Effector memory CD8-positive, alpha-beta T cell (primary cell): ENCODE data around the gene KLF11.
A peak's percentile ranks its signal among the peaks of the same experiment; 100 is the strongest.
"Not testable (repeated sequence)": the region's sequence is repeated elsewhere in the genome, so short reads cannot be mapped to it uniquely, and the experiment has no call there.

ENCODE experiments used
- ATAC-seq: fragments of 150-1000 bp; cut with Tn5 transposase; replicated peaks from 2 replicates; pipeline ENCODE4 v1.10.0; 2021; ENCODE audit warnings: mild to moderate bottlenecking, moderate library complexity
- DNase-seq, 3 experiments: peaks; one replicate each; pipeline ENCODE4 v3.0.0; 2021
- H3K27ac Mint-ChIP-seq, 2 donors: one replicate each; pipeline ENCODE4 v1.8.0; 2022; ENCODE audit warnings: mild to moderate bottlenecking in 2 of 2, mixed read lengths in 2 of 2, moderate library complexity in 2 of 2
- H3K27me3 Mint-ChIP-seq, 2 donors: one replicate each; pipeline ENCODE4 v1.8.0; 2022; ENCODE audit warnings: mixed read lengths in 2 of 2
- H3K36me3 Mint-ChIP-seq: one replicate; pipeline ENCODE4 v1.8.0; 2022; ENCODE audit warnings: mild to moderate bottlenecking, moderate library complexity, mixed read lengths; ENCODE audit not compliant: insufficient read depth
- H3K4me1 Mint-ChIP-seq, 2 donors: one replicate each; pipeline ENCODE4 v1.8.0; 2022; ENCODE audit warnings: low read depth in 2 of 2, mixed read lengths in 2 of 2
- H3K4me3 Mint-ChIP-seq, 2 donors: one replicate each; pipeline ENCODE4 v1.8.0; 2022; ENCODE audit warnings: mild to moderate bottlenecking in 2 of 2, mixed read lengths in 2 of 2, moderate library complexity in 2 of 2
- H3K9me3 Mint-ChIP-seq, 2 donors: one replicate each; pipeline ENCODE4 v1.8.0; 2022; ENCODE audit warnings: mixed read lengths in 2 of 2

KLF11 gene

DNA sequence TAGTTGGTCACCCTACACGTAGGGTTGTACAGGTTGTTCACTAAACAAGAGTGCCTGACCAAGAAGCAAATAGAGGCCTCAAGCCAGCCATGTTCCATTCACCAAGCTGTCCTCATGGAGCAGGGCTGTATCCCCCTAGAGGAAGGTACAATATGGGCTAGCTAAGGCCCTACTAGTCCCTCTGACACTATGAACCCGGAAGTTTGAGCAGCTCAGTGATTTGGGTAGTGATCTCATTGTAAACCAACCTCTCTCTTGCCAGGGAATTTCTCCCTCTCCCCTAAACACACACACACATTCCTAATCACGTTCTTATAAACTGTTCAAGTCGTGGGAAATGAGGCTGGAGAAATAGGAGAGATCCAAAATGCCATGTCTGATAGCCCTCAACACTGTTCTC lies 43.6 kb downstream of the KLF11 start:
- no peak overlapping the region for H3K4me3 Mint-ChIP-seq
- no peak for DNase-seq
- H3K36me3 Mint-ChIP-seq: no peaks in the 10 kb centered on the region
- peaks cover 77 to 94% of the 10 kb centered on the region in 2 donors for H3K27me3 Mint-ChIP-seq
- H3K27ac Mint-ChIP-seq: peak overlapping the region in 1 of 2 donors; percentile 64
- peaks cover 0 to 2% of the 10 kb centered on the region in 2 donors for H3K9me3 Mint-ChIP-seq
- peaks cover 4 to 5% of the 10 kb centered on the region in 2 donors for H3K4me1 Mint-ChIP-seq
- ATAC-seq: no peak

DNA sequence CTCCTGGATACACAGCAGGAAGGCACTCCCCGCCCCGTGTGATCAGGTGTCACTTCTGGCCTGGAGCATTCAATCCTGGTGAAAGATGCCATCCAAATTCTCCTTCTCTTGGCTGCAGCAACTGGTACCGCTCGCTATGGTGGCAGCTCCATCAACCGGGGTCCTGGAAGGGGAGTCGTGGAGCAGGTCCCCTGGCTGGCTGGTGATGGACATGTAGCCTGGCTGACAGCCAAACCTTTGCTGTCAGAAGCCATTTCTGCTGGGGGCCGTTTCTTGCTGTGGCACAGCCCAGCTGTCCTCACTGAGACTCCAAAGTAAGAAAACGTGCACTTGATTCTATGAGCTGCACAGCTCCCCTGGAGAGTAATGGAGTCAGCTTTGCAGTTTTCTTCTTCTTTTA lies 44.0 kb downstream of the KLF11 start:
- Mint-ChIP-seq H3K4me3 (no peak overlapping the region), H3K27me3 (peaks cover 77 to 94% of the 10 kb centered on the region in 2 donors), H3K4me1 (peaks cover 3 to 4% of the 10 kb centered on the region in 2 donors), H3K9me3 (peaks cover 0 to 2% of the 10 kb centered on the region in 2 donors), H3K36me3 (no peaks in the 10 kb centered on the region), H3K27ac (peak overlapping the region in 1 of 2 donors; percentile 64)
- DNase-seq (no peak), ATAC-seq (no peak)

DNA sequence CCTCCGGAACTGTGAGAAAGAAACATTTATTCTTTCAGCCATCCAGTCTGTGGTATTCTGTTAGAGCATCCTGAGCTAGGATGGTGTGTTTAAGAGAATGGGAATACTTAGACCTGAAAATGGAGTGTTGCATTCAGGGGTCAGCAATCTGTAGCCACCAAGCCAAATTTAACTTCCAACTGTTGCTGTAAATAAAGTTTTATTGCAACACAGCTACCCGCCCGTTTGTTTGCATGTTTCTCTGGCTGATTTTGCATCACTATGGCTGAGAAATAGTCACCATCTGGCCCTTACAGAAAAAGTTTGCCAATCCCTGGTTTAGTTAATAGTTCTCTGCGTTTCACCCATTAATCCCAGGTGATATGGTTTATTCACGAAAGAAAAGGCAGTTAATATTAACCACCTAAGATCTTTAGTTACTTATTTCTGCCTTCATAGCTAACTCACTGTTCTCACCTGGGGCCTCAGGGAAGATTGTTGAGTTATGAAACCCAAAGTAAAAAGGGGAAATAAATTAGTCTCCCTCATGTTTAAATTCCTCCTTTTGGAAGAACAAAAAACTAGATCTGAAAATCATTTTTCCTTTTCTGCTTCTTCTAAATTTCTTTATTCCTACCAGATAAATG lies 46.3 kb downstream of the KLF11 start:
- peaks cover 77 to 94% of the 10 kb centered on the region in 2 donors for H3K27me3 Mint-ChIP-seq
- ATAC-seq (no peak), DNase-seq (no peak)
- H3K9me3 Mint-ChIP-seq: peaks cover 0 to 2% of the 10 kb centered on the region in 2 donors
- no peaks in the 10 kb centered on the region for H3K36me3 Mint-ChIP-seq
- H3K4me1 Mint-ChIP-seq: peaks cover 3 to 4% of the 10 kb centered on the region in 2 donors
- H3K4me3 Mint-ChIP-seq: no peak overlapping the region
- H3K27ac Mint-ChIP-seq: no peak overlapping the region

DNA sequence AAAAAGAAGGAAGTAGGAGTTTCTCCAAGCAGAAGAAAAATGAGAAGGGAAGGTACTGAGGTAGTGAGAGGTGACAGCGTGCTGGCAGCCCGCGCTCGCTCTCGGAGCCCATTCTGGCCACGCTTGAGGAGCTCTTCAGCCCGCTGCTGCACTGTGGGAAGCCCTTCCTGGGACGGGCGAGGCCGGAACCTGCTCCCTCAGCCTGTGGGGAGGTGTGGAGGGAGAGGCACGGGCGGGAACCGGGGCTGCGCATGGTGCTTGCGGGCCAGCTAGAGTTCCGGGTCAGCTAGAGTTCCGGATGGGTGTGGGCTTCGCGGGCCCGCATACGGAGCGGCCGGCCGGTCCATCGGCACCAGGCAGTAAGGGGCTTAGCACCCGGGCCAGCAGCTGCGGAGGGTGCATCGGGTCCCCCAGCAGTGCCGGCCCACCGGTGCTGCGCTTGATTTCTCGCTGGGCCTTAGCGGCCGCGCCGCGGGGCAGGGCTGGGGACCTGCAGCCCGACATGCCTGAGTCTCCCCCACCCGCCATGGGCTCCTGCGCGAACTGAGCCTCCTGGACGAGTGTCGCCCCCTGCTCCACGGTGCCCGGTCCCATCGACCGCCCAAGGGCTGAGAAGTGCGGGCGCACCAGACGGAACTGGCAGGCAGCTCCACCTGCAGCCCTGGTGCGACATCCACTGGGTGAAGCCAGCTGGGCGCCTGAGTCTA lies 48.0 kb downstream of the KLF11 start:
- peak overlapping the region; percentile 72 to 75 for H3K4me3 Mint-ChIP-seq
- H3K27ac Mint-ChIP-seq: no peak overlapping the region
- ATAC-seq (peak; percentile 35), DNase-seq (no peak)
- peaks cover 3 to 4% of the 10 kb centered on the region in 2 donors for H3K4me1 Mint-ChIP-seq
- H3K9me3 Mint-ChIP-seq: peaks cover 0 to 2% of the 10 kb centered on the region in 2 donors
- peaks cover 69 to 94% of the 10 kb centered on the region in 2 donors for H3K27me3 Mint-ChIP-seq
- no peaks in the 10 kb centered on the region for H3K36me3 Mint-ChIP-seq

DNA sequence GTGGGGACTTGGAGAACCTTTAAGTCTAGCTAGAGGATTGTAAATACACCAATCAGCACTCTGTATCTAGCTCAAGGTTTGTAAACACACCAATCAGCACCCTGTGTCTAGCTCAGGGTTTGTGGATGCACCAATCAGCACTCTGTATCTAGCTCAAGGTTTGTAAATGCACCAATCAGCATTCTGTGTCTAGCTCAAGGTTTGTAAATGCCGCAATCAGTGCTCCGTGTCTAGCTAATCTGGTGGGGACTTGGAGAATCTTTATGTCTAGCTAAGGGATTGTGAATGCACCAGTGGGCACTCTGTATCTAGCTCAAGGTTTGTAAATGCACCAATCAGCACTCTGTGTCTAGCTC lies 48.5 kb downstream of the KLF11 start:
- H3K27me3 Mint-ChIP-seq: peaks cover 64 to 94% of the 10 kb centered on the region in 2 donors
- H3K4me3 Mint-ChIP-seq, DNase-seq, H3K27ac Mint-ChIP-seq, H3K9me3 Mint-ChIP-seq, ATAC-seq, H3K4me1 Mint-ChIP-seq, H3K36me3 Mint-ChIP-seq: not testable (repeated sequence)

DNA sequence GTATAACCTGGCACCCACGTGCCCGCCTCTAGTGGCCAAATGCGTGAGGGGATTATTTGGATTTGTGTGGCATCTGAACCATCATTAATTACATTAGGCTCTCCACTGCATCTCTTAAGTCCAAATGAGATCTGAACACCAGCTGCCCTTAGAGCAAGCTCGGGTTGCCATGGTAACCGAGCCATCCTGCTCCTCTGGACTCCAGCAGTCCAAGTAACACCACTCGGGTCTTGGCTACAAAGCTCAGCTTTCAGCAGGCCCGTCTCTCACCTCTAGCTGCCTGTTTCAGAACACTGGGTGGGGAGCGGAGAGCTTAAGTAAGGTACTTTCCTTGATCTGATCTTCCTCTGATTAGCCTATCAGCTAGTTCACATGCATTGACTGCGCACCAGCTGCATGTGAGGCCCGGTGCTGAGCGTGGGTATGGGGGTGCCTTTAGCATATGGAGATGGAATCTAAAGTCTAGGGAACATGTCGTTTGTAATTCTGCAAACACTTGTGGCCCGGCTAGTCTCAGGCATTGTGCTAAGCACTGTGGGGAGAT lies 51.0 kb downstream of the KLF11 start:
- DNase-seq (no peak), ATAC-seq (no peak)
- H3K27ac Mint-ChIP-seq: no peak overlapping the region
- H3K27me3 Mint-ChIP-seq: peaks cover 65 to 89% of the 10 kb centered on the region in 2 donors
- H3K4me3 Mint-ChIP-seq: no peak overlapping the region
- peaks cover 0 to 2% of the 10 kb centered on the region in 2 donors for H3K9me3 Mint-ChIP-seq
- peaks cover 3 to 4% of the 10 kb centered on the region in 2 donors for H3K4me1 Mint-ChIP-seq
- no peaks in the 10 kb centered on the region for H3K36me3 Mint-ChIP-seq

DNA sequence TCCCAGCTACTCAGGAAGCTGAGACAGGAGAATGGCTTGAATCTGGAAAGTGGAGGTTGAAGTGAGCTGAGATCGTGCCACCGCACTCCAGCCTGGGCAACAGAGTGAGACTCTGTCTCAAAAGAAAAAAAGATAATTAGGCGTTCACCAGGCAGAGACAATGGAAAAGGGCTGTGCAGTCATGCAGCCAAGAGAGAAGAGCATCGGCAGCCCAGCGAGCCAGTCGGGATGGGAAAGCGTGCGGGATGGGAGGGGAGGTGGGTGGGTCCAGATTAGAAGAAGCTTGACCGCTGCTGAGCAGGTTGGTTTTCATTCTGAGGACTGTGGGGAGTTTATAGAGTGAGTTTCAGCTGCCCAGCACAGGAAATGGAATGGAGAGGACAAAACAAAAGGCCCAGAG lies 51.8 kb downstream of the KLF11 start:
- Mint-ChIP-seq H3K36me3 (no peaks in the 10 kb centered on the region), H3K27me3 (peaks cover 57 to 86% of the 10 kb centered on the region in 2 donors), H3K9me3 (peaks cover 0 to 2% of the 10 kb centered on the region in 2 donors), H3K4me1 (peaks cover 3 to 4% of the 10 kb centered on the region in 2 donors), H3K4me3 (no peak overlapping the region), H3K27ac (no peak overlapping the region)
- DNase-seq (no peak), ATAC-seq (no peak)

DNA sequence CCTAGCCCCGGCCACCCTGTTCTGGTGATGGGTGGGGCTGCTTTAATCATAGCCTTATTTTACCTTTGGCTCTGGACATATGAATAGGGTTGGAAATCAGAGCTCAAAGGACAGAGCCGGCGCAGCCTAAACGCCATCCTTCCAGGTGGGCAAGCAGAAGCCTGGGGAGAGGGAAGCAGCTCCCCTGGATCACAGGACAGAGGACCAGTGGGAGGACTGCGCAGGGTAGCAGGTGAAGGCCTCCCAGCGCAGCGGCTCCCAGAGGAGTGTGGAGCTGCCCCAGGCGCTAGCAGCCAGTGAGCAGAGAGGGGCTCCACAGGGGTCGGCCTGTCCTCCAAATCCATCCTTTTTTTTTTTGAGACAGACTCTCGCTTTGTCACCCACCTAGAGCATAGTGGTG lies 53.3 kb downstream of the KLF11 start:
- H3K4me1 Mint-ChIP-seq: no peaks in the 10 kb centered on the region
- DNase-seq (no peak), ATAC-seq (no peak)
- peaks cover 48 to 82% of the 10 kb centered on the region in 2 donors for H3K27me3 Mint-ChIP-seq
- no peaks in the 10 kb centered on the region for H3K36me3 Mint-ChIP-seq
- no peak overlapping the region for H3K27ac Mint-ChIP-seq
- no peak overlapping the region for H3K4me3 Mint-ChIP-seq
- no peaks in the 10 kb centered on the region for H3K9me3 Mint-ChIP-seq

DNA sequence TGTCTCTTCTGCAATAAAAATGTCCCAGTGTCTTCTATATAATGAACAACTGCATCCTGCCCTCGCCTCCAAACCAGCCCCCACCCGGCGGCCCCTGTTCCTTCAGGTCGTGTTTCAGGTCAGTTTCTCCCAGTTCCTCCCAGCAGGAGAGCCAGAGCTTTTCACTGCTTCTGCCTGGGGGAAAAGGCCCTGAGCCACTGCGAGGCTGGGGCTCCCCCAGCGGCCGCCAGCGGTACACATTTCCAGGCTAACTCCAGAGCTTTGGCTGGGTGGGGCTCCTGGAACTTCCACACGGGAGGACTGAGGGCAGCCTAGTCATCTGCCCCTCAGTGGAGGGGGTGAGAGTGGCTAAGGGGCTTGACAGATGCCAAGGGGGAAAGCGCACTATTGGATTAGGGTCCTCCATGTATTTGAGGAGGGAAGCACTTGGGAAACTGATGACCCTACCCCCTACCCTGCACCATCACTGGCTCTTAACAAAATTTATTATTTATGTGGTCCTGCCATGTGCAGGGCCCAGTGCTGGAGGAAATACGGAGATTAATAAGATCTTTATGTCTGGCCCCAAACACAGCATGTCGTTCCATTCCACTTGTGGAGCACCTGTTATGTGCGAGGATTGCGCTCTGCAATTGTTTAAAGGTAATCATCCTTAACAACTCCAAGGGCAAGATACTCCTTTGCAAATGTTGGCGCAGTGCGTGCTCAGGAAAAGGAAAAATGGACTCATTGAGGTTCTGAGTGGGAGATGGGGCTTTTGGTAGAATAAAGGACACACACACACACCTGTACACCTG lies 54.2 kb downstream of the KLF11 start:
- no peaks in the 10 kb centered on the region for H3K4me1 Mint-ChIP-seq
- H3K9me3 Mint-ChIP-seq: no peaks in the 10 kb centered on the region
- no peak overlapping the region for H3K4me3 Mint-ChIP-seq

DNA sequence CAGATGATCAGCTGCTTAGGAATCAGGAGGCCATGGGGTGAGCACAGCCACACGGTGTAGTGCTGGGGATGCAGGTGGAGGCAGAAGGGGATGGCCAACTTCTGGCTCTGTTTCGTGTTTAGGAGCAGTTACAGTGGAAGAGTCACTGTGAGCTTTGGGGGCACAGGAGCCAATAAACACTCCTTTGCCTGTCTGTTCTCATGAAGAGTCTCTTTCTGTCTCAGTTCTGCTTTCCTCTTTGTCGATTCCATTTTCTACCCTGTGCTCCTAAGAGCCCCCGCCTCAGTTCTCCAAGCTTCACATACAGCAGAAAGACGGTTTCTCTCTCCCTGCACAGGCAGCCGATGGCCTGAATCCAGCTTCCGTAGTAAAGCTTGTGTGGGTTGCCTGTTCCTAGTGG lies 58.1 kb downstream of the KLF11 start:
- DNase-seq: no peak
- ATAC-seq: no peak
- Mint-ChIP-seq H3K27ac (no peak overlapping the region), H3K36me3 (no peaks in the 10 kb centered on the region), H3K4me1 (no peaks in the 10 kb centered on the region), H3K9me3 (no peaks in the 10 kb centered on the region), H3K27me3 (peaks cover 12 to 40% of the 10 kb centered on the region in 2 donors), H3K4me3 (no peak overlapping the region)

More for the DNA sequence above, 54.2 kb downstream of the KLF11 start:
- Mint-ChIP-seq H3K27ac (peak overlapping the region in 1 of 2 donors; percentile 17), H3K36me3 (no peaks in the 10 kb centered on the region), H3K27me3 (peaks cover 40 to 79% of the 10 kb centered on the region in 2 donors)
- DNase-seq: peak in 1 of 3 experiments; percentile 28
- peak; percentile 72 for ATAC-seq

DNA sequence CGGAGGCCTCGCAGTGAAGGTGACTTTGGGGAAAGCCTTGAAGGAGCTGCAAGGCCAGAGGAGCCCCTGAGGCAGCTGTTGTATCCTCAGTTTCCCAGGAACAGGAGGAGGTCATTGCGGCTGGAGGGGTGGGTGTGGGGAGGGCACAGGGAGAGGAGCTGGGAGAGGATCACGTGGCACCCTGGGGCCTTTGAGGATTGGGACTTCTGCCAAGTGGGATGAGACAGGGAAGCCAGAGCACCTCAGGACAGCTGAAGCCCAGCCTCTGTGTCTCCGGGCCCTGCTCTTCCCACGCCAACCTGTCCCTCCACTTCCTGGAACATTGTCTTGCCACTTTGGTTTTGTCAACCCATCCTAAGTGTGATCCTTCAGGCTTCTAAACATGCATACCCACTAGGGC lies 59.8 kb downstream of the KLF11 start:
- H3K4me1 Mint-ChIP-seq: no peaks in the 10 kb centered on the region

More for the DNA sequence above, 59.8 kb downstream of the KLF11 start:
- H3K36me3 Mint-ChIP-seq: no peaks in the 10 kb centered on the region
- no peak for ATAC-seq
- peaks cover 1 to 23% of the 10 kb centered on the region in 2 donors for H3K27me3 Mint-ChIP-seq
- H3K27ac Mint-ChIP-seq: no peak overlapping the region
- no peak overlapping the region for H3K4me3 Mint-ChIP-seq
- H3K9me3 Mint-ChIP-seq: no peaks in the 10 kb centered on the region
- no peak for DNase-seq
